ENCODE results near the gene MCU. TPM values are rescaled to one million over a fixed set of nuclear protein-coding genes. Genes with fewer than 3 reads are reported as not detected.
"Not testable (repeated sequence)": the region's sequence is repeated elsewhere in the genome, so short reads cannot be mapped to it uniquely, and the experiment has no call there.

Gene MCU
- total RNA-seq, 2 donors from 2014 or later: 11.6 to 18.7 TPM

GRCh38 chr10:72692994-72693781, 1.2 kb downstream of the MCU start:
- H3K4me1 Mint-ChIP-seq (ENCODE audit: low read depth in 2 of 2): peaks cover 18 to 35% of the 10 kb centered on the region in 2 donors
- DNase-seq (ENCODE audit: low spot score) (no peak), ATAC-seq (no peak)
- H3K4me3 Mint-ChIP-seq: peak overlapping the region; percentile 92
- no peaks in the 10 kb centered on the region for H3K36me3 Mint-ChIP-seq
- H3K27me3 Mint-ChIP-seq: peaks cover 0 to 2% of the 10 kb centered on the region in 2 donors
- H3K9me3 Mint-ChIP-seq: no peaks in the 10 kb centered on the region
- H3K27ac Mint-ChIP-seq: peak overlapping the region; percentile 27 to 38

GRCh38 chr10:72694476-72695369, 2.8 kb downstream of the MCU start:
- H3K4me3 Mint-ChIP-seq: no peak overlapping the region
- no peak for DNase-seq (ENCODE audit: low spot score)
- peak overlapping the region in 1 of 2 donors; percentile 4 for H3K27ac Mint-ChIP-seq

GRCh38 chr10:72695496-72695895, 3.6 kb downstream of the MCU start:
- no peak for ATAC-seq
- Mint-ChIP-seq H3K27ac (no peak overlapping the region), H3K27me3 (peaks cover 0 to 2% of the 10 kb centered on the region in 2 donors), H3K4me1 (ENCODE audit: low read depth in 2 of 2) (peaks cover 18 to 29% of the 10 kb centered on the region in 2 donors), H3K4me3 (no peak overlapping the region), H3K36me3 (no peaks in the 10 kb centered on the region), H3K9me3 (no peaks in the 10 kb centered on the region)
- DNase-seq (ENCODE audit: low spot score): no peak

More at GRCh38 chr10:72694476-72695369, 2.8 kb downstream of the MCU start:
- peaks cover 0 to 2% of the 10 kb centered on the region in 2 donors for H3K27me3 Mint-ChIP-seq
- H3K4me1 Mint-ChIP-seq (ENCODE audit: low read depth in 2 of 2): peaks cover 18 to 35% of the 10 kb centered on the region in 2 donors
- H3K9me3 Mint-ChIP-seq: no peaks in the 10 kb centered on the region
- H3K36me3 Mint-ChIP-seq: no peaks in the 10 kb centered on the region
- ATAC-seq: no peak

- Mint-ChIP-seq H3K9me3 (no peaks in the 10 kb centered on the region), H3K4me3 (no peak overlapping the region), H3K27ac (no peak overlapping the region), H3K4me1 (ENCODE audit: low read depth in 2 of 2) (peaks cover 16 to 28% of the 10 kb centered on the region in 2 donors), H3K27me3 (peaks cover 0 to 2% of the 10 kb centered on the region in 2 donors), H3K36me3 (no peaks in the 10 kb centered on the region)
- ATAC-seq (no peak), DNase-seq (ENCODE audit: low spot score) (no peak)
Measured at GRCh38 chr10:72697716-72698115, 5.8 kb downstream of the MCU start.

- not testable (repeated sequence) for H3K27me3 Mint-ChIP-seq; H3K9me3 Mint-ChIP-seq; H3K4me3 Mint-ChIP-seq; H3K27ac Mint-ChIP-seq; H3K36me3 Mint-ChIP-seq; ATAC-seq; DNase-seq (ENCODE audit: low spot score)
- peaks cover 10 to 13% of the 10 kb centered on the region in 2 donors for H3K4me1 Mint-ChIP-seq (ENCODE audit: low read depth in 2 of 2)
Measured at GRCh38 chr10:72702465-72702864, 10.5 kb downstream of the MCU start.

- DNase-seq (ENCODE audit: low spot score) (no peak), ATAC-seq (peak; percentile 82 to 98)
- no peaks in the 10 kb centered on the region for H3K27me3 Mint-ChIP-seq
- H3K4me3 Mint-ChIP-seq: no peak overlapping the region
- peaks cover 10 to 13% of the 10 kb centered on the region in 2 donors for H3K4me1 Mint-ChIP-seq (ENCODE audit: low read depth in 2 of 2)
- H3K27ac Mint-ChIP-seq: no peak overlapping the region
- no peaks in the 10 kb centered on the region for H3K9me3 Mint-ChIP-seq
- no peaks in the 10 kb centered on the region for H3K36me3 Mint-ChIP-seq
Measured at GRCh38 chr10:72702868-72703581, 11.1 kb downstream of the MCU start.

- Mint-ChIP-seq H3K4me1 (ENCODE audit: low read depth in 2 of 2) (peaks cover 10 to 13% of the 10 kb centered on the region in 2 donors), H3K36me3 (no peaks in the 10 kb centered on the region), H3K27ac (no peak overlapping the region), H3K4me3 (no peak overlapping the region), H3K9me3 (no peaks in the 10 kb centered on the region), H3K27me3 (no peaks in the 10 kb centered on the region)
- ATAC-seq (no peak), DNase-seq (ENCODE audit: low spot score) (no peak)
Measured at GRCh38 chr10:72704117-72704516, 12.2 kb downstream of the MCU start.

GRCh38 chr10:72709041-72709440, 17.1 kb downstream of the MCU start:
- no peak for DNase-seq (ENCODE audit: low spot score)
- H3K27me3 Mint-ChIP-seq: no peaks in the 10 kb centered on the region
- H3K4me3 Mint-ChIP-seq: no peak overlapping the region
- no peak for ATAC-seq
- no peaks in the 10 kb centered on the region for H3K36me3 Mint-ChIP-seq
- peaks cover 0 to under 1% of the 10 kb centered on the region in 2 donors for H3K4me1 Mint-ChIP-seq (ENCODE audit: low read depth in 2 of 2)
- peak overlapping the region in 1 of 2 donors; percentile 14 for H3K27ac Mint-ChIP-seq
- no peaks in the 10 kb centered on the region for H3K9me3 Mint-ChIP-seq

- no peak for ATAC-seq
- Mint-ChIP-seq H3K9me3 (no peaks in the 10 kb centered on the region), H3K27me3 (no peaks in the 10 kb centered on the region), H3K4me1 (ENCODE audit: low read depth in 2 of 2) (peaks cover 0 to 3% of the 10 kb centered on the region in 2 donors), H3K36me3 (no peaks in the 10 kb centered on the region), H3K4me3 (no peak overlapping the region), H3K27ac (no peak overlapping the region)
- DNase-seq (ENCODE audit: low spot score): no peak
Measured at GRCh38 chr10:72712136-72712535, 20.2 kb downstream of the MCU start.

- no peaks in the 10 kb centered on the region for H3K9me3 Mint-ChIP-seq
- peaks cover 5 to 6% of the 10 kb centered on the region in 2 donors for H3K4me1 Mint-ChIP-seq (ENCODE audit: low read depth in 2 of 2)
- ATAC-seq (no peak), DNase-seq (ENCODE audit: low spot score) (no peak)
- no peaks in the 10 kb centered on the region for H3K36me3 Mint-ChIP-seq
- no peaks in the 10 kb centered on the region for H3K27me3 Mint-ChIP-seq
- no peak overlapping the region for H3K27ac Mint-ChIP-seq
- H3K4me3 Mint-ChIP-seq: no peak overlapping the region
Measured at GRCh38 chr10:72719941-72720592, 28.1 kb downstream of the MCU start.

- peaks cover 5 to 6% of the 10 kb centered on the region in 2 donors for H3K4me1 Mint-ChIP-seq (ENCODE audit: low read depth in 2 of 2)
- H3K27me3 Mint-ChIP-seq: no peaks in the 10 kb centered on the region
- H3K27ac Mint-ChIP-seq: no peak overlapping the region
- no peak overlapping the region for H3K4me3 Mint-ChIP-seq
- no peaks in the 10 kb centered on the region for H3K36me3 Mint-ChIP-seq
- no peaks in the 10 kb centered on the region for H3K9me3 Mint-ChIP-seq
- DNase-seq (ENCODE audit: low spot score) (no peak), ATAC-seq (no peak)
Measured at GRCh38 chr10:72720814-72721660, 29.1 kb downstream of the MCU start.

GRCh38 chr10:72727130-72727529, 35.2 kb downstream of the MCU start:
- H3K4me1 Mint-ChIP-seq (ENCODE audit: low read depth in 2 of 2): peaks cover 4 to 9% of the 10 kb centered on the region in 2 donors
- H3K9me3 Mint-ChIP-seq: no peaks in the 10 kb centered on the region
- no peaks in the 10 kb centered on the region for H3K36me3 Mint-ChIP-seq
- no peak overlapping the region for H3K27ac Mint-ChIP-seq
- DNase-seq (ENCODE audit: low spot score) (no peak), ATAC-seq (no peak)
- H3K4me3 Mint-ChIP-seq: no peak overlapping the region
- H3K27me3 Mint-ChIP-seq: no peaks in the 10 kb centered on the region
